ENCODE measurements around the gene STAP2.
A peak's percentile ranks its signal among the peaks of the same experiment; 100 is the strongest.

Gene STAP2

DNA sequence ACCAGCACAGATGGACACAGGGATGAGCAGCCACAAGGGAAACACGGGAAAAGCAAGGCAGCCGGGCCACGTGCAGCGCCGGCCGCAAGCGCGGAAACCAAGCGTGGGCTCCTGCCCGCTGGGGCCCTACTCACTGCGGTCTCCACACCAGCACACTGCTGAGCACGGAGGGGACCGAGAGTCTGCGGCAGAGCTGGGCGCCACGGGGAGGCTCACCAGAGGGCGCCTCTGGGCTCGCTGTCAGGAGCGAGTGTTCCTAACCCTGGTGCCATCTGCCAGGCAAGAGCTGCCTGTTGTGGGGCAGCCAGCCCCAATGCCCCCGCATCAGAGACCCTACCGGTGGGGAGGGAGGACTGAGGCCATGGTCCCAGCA lies 31.2 kb upstream of the STAP2 start:
- TF ChIP-seq ZNF8 (CRISPR knock-in tag; IDR thresholded peaks at IDR 0.05) (no peak), ARNTL (CRISPR knock-in tag; IDR thresholded peaks at IDR 0.05; ENCODE audit: borderline replicate concordance, low read depth) (no peak), CSDC2 (CRISPR knock-in tag; IDR thresholded peaks at IDR 0.05) (no peak), BACH2 (CRISPR knock-in tag; IDR thresholded peaks at IDR 0.05; ENCODE audit: borderline replicate concordance) (no peak), ZNF565 (CRISPR knock-in tag; conservative IDR thresholded peaks at IDR 0.05; ENCODE audit: low read depth) (no peak), ZC3H10 (CRISPR knock-in tag; IDR thresholded peaks at IDR 0.05) (no peak), ZFP3 (CRISPR knock-in tag; IDR thresholded peaks at IDR 0.05) (no peak), ESRRG (CRISPR knock-in tag; IDR thresholded peaks at IDR 0.05) (no peak), ZFP30 (CRISPR knock-in tag; IDR thresholded peaks at IDR 0.05) (no peak), ISL1 (CRISPR knock-in tag; IDR thresholded peaks at IDR 0.05) (no peak), TOX (CRISPR knock-in tag; IDR thresholded peaks at IDR 0.05; ENCODE audit: borderline replicate concordance) (no peak), OSR1 (CRISPR knock-in tag; IDR thresholded peaks at IDR 0.05) (no peak), PPARA (CRISPR knock-in tag; IDR thresholded peaks at IDR 0.05; ENCODE audit: borderline replicate concordance) (no peak), SNAI2 (CRISPR knock-in tag; IDR thresholded peaks at IDR 0.05) (no peak)
- TF ChIP-seq, protein P1, sequence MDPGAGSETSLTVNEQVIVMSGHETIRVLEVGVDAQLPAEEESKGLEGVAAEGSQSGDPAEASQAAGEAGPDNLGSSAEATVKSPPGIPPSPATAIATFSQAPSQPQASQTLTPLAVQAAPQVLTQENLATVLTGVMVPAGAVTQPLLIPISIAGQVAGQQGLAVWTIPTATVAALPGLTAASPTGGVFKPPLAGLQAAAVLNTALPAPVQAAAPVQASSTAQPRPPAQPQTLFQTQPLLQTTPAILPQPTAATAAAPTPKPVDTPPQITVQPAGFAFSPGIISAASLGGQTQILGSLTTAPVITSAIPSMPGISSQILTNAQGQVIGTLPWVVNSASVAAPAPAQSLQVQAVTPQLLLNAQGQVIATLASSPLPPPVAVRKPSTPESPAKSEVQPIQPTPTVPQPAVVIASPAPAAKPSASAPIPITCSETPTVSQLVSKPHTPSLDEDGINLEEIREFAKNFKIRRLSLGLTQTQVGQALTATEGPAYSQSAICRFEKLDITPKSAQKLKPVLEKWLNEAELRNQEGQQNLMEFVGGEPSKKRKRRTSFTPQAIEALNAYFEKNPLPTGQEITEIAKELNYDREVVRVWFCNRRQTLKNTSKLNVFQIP (CRISPR knock-in tag; IDR thresholded peaks at IDR 0.05; ENCODE audit: borderline replicate concordance, low read depth): no peak
- TF ChIP-seq, protein P2, sequence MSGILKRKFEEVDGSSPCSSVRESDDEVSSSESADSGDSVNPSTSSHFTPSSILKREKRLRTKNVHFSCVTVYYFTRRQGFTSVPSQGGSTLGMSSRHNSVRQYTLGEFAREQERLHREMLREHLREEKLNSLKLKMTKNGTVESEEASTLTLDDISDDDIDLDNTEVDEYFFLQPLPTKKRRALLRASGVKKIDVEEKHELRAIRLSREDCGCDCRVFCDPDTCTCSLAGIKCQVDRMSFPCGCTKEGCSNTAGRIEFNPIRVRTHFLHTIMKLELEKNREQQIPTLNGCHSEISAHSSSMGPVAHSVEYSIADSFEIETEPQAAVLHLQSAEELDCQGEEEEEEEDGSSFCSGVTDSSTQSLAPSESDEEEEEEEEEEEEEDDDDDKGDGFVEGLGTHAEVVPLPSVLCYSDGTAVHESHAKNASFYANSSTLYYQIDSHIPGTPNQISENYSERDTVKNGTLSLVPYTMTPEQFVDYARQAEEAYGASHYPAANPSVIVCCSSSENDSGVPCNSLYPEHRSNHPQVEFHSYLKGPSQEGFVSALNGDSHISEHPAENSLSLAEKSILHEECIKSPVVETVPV (CRISPR knock-in tag; IDR thresholded peaks at IDR 0.05): no peak
- TF ChIP-seq, protein P3, sequence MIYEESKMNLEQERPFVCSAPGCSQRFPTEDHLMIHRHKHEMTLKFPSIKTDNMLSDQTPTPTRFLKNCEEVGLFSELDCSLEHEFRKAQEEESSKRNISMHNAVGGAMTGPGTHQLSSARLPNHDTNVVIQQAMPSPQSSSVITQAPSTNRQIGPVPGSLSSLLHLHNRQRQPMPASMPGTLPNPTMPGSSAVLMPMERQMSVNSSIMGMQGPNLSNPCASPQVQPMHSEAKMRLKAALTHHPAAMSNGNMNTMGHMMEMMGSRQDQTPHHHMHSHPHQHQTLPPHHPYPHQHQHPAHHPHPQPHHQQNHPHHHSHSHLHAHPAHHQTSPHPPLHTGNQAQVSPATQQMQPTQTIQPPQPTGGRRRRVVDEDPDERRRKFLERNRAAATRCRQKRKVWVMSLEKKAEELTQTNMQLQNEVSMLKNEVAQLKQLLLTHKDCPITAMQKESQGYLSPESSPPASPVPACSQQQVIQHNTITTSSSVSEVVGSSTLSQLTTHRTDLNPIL (CRISPR knock-in tag; IDR thresholded peaks at IDR 0.05; ENCODE audit: low read depth): no peak
- TF ChIP-seq, protein P4, sequence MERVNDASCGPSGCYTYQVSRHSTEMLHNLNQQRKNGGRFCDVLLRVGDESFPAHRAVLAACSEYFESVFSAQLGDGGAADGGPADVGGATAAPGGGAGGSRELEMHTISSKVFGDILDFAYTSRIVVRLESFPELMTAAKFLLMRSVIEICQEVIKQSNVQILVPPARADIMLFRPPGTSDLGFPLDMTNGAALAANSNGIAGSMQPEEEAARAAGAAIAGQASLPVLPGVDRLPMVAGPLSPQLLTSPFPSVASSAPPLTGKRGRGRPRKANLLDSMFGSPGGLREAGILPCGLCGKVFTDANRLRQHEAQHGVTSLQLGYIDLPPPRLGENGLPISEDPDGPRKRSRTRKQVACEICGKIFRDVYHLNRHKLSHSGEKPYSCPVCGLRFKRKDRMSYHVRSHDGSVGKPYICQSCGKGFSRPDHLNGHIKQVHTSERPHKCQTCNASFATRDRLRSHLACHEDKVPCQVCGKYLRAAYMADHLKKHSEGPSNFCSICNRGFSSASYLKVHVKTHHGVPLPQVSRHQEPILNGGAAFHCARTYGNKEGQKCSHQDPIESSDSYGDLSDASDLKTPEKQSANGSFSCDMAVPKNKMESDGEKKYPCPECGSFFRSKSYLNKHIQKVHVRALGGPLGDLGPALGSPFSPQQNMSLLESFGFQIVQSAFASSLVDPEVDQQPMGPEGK (CRISPR knock-in tag; IDR thresholded peaks at IDR 0.05; ENCODE audit: borderline replicate concordance): no peak
- TF ChIP-seq, protein P5, sequence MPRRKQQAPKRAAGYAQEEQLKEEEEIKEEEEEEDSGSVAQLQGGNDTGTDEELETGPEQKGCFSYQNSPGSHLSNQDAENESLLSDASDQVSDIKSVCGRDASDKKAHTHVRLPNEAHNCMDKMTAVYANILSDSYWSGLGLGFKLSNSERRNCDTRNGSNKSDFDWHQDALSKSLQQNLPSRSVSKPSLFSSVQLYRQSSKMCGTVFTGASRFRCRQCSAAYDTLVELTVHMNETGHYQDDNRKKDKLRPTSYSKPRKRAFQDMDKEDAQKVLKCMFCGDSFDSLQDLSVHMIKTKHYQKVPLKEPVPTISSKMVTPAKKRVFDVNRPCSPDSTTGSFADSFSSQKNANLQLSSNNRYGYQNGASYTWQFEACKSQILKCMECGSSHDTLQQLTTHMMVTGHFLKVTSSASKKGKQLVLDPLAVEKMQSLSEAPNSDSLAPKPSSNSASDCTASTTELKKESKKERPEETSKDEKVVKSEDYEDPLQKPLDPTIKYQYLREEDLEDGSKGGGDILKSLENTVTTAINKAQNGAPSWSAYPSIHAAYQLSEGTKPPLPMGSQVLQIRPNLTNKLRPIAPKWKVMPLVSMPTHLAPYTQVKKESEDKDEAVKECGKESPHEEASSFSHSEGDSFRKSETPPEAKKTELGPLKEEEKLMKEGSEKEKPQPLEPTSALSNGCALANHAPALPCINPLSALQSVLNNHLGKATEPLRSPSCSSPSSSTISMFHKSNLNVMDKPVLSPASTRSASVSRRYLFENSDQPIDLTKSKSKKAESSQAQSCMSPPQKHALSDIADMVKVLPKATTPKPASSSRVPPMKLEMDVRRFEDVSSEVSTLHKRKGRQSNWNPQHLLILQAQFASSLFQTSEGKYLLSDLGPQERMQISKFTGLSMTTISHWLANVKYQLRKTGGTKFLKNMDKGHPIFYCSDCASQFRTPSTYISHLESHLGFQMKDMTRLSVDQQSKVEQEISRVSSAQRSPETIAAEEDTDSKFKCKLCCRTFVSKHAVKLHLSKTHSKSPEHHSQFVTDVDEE (CRISPR knock-in tag; IDR thresholded peaks at IDR 0.05): no peak
- peak; percentile 9; the same call in 1 of the 3 replicates for ATAC-seq

DNA sequence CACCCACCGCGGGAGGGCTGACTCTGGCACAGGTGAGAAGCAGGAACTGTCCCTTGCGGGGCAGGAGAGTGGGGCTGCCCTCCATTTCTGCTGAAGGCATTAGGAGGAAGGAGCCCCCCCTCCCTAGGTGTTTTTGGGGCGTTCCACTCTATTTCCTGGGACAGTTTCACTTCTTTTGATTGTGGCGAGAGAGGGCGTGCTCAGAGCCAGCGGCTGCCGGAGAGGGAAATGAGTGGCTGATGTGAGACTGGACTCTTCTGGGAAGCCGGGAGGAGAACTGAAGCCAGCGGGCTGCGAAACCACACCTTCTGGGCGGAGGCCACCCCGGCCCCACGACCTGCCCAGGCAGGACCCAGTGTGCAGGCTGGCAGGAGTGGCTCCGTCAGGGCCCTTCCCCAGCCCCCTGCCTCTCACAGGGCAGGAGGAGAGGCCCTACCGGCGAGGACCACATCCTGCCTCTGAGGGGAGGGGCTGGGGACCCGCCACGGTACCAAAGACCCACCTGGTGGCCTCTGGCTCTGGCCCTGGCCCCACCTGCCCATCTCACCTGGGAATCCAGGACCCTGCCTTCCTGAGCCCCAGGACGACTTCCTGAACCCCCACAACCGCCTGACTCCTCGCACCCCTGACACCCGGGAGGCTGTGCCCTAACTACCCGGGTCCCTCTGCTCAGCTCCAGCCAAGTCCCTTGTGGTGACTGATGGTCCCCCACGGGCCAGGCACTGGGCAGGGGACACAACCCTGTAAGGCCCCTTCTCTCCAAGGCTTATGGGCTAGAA lies 30.7 kb upstream of the STAP2 start:
- no peak; the same call in 2 of the 3 replicates for ATAC-seq
- TF ChIP-seq, protein P2 (CRISPR knock-in tag; IDR thresholded peaks at IDR 0.05): no peak
- TF ChIP-seq ARNTL (CRISPR knock-in tag; IDR thresholded peaks at IDR 0.05; ENCODE audit: borderline replicate concordance, low read depth) (no peak), ZNF565 (CRISPR knock-in tag; conservative IDR thresholded peaks at IDR 0.05; ENCODE audit: low read depth) (no peak), PPARA (CRISPR knock-in tag; IDR thresholded peaks at IDR 0.05; ENCODE audit: borderline replicate concordance) (no peak), RARB (CRISPR knock-in tag; IDR thresholded peaks at IDR 0.05) (no peak), ZNF8 (CRISPR knock-in tag; IDR thresholded peaks at IDR 0.05) (no peak), CSDC2 (CRISPR knock-in tag; IDR thresholded peaks at IDR 0.05) (no peak), ZFP30 (CRISPR knock-in tag; IDR thresholded peaks at IDR 0.05) (no peak), BACH2 (CRISPR knock-in tag; IDR thresholded peaks at IDR 0.05; ENCODE audit: borderline replicate concordance) (no peak), OSR1 (CRISPR knock-in tag; IDR thresholded peaks at IDR 0.05) (no peak), ESRRG (CRISPR knock-in tag; IDR thresholded peaks at IDR 0.05) (no peak), TCF4 (CRISPR knock-in tag; IDR thresholded peaks at IDR 0.05; ENCODE audit: borderline replicate concordance) (no peak), ZC3H10 (CRISPR knock-in tag; IDR thresholded peaks at IDR 0.05) (no peak)
- TF ChIP-seq, protein P4 (CRISPR knock-in tag; IDR thresholded peaks at IDR 0.05; ENCODE audit: borderline replicate concordance): no peak
- TF ChIP-seq, protein P3 (CRISPR knock-in tag; IDR thresholded peaks at IDR 0.05; ENCODE audit: low read depth): no peak

All from SK-N-SH treated with all-trans-retinoic acid at 6 μM for 48 hours (cell line).